ENCODE results near the gene FAM20C. TPM values are rescaled to one million over a fixed set of nuclear protein-coding genes. Genes with fewer than 3 reads are reported as not detected.

The FAM20C gene
- total RNA-seq, 4 donors from 2014 or later = 17.3 to 20.7 (median 19.8) TPM

- no peak overlapping the region for H3K4me3 ChIP-seq (ENCODE audit: low read depth, poor library complexity, severe bottlenecking)
- no peak for TF ChIP-seq POLR2A (IDR thresholded peaks at IDR 0.05)
- no peak for TF ChIP-seq CTCF (IDR thresholded peaks at IDR 0.05)
- DNase-seq (ENCODE audit: low spot score in 2 of 2) = no peak
- 86% methylated on average over 19 of the region's 19 CpGs for WGBS, 2 donors
- intact Hi-C loops (cut with DNase I; ENCODE audit: low total_unique reads) = no loop called here
Observed at GRCh38 chr7:152702-153391, 39.5 kb upstream of the FAM20C start.

GRCh38 chr7:153604-154003 lies 38.8 kb upstream of the FAM20C start:
- 89 to 94% methylated on average over 13 of the region's 13 CpGs for WGBS, 2 donors
- TF ChIP-seq POLR2A (IDR thresholded peaks at IDR 0.05) = no peak
- no peak for TF ChIP-seq CTCF (IDR thresholded peaks at IDR 0.05)
- DNase-seq (ENCODE audit: low spot score in 2 of 2) = no peak
- intact Hi-C loops (cut with DNase I; ENCODE audit: low total_unique reads) = no loop called here
- no peak overlapping the region for H3K4me3 ChIP-seq (ENCODE audit: low read depth, poor library complexity, severe bottlenecking)

- H3K4me3 ChIP-seq (ENCODE audit: low read depth, poor library complexity, severe bottlenecking) = no peak overlapping the region
- intact Hi-C loops (cut with DNase I; ENCODE audit: low total_unique reads) = no loop called here
- no peak for TF ChIP-seq CTCF (IDR thresholded peaks at IDR 0.05)
- no peak for TF ChIP-seq POLR2A (IDR thresholded peaks at IDR 0.05)
- DNase-seq (ENCODE audit: low spot score in 2 of 2) = no peak
- WGBS, 2 donors = 88% methylated on average over 20 of the region's 20 CpGs
Observed at GRCh38 chr7:154096-154799, 38.1 kb upstream of the FAM20C start.

GRCh38 chr7:155469-155900 lies 36.9 kb upstream of the FAM20C start:
- WGBS, 2 donors = 61 to 69% methylated on average over 3 of the region's 3 CpGs
- intact Hi-C loops (cut with DNase I; ENCODE audit: low total_unique reads) = no loop called here
- no peak overlapping the region for H3K4me3 ChIP-seq (ENCODE audit: low read depth, poor library complexity, severe bottlenecking)
- no peak for DNase-seq (ENCODE audit: low spot score in 2 of 2)
- no peak for TF ChIP-seq POLR2A (IDR thresholded peaks at IDR 0.05)
- TF ChIP-seq CTCF (IDR thresholded peaks at IDR 0.05) = no peak

- TF ChIP-seq CTCF (IDR thresholded peaks at IDR 0.05) (no peak), POLR2A (IDR thresholded peaks at IDR 0.05) (no peak)
- H3K4me3 ChIP-seq (ENCODE audit: low read depth, poor library complexity, severe bottlenecking) = no peak overlapping the region
- 73 to 82% methylated on average over 30 to 31 of the region's 31 CpGs for WGBS, 2 donors
- DNase-seq (ENCODE audit: low spot score in 2 of 2) = no peak
- intact Hi-C loops (cut with DNase I; ENCODE audit: low total_unique reads) = no loop called here
Observed at GRCh38 chr7:156111-157007, 36.0 kb upstream of the FAM20C start.
